ENCODE data around the gene TP53.

The TP53 gene

GRCh38 chr17:7703584-7704479, 16.5 kb upstream of the TP53 start:
- no peaks in the 10 kb centered on the region for H3K36me3 ChIP-seq
- DNase-seq: peak; percentile 51
- no peak for TF ChIP-seq CTCF (IDR thresholded peaks at IDR 0.05; ENCODE audit: low read depth, low read length)
- H3K4me3 ChIP-seq (ENCODE audit: low read depth, low read length): no peak overlapping the region
- H3K27me3 ChIP-seq: 0 out of 2 replicates have a peak, but pooled peaks cover 6% of the 10 kb centered on the region
- no peaks in the 10 kb centered on the region for H3K9me3 ChIP-seq
- 0 out of 2 replicates have a peak, but pooled peaks cover 6% of the 10 kb centered on the region for H3K4me1 ChIP-seq

- no peak for TF ChIP-seq CTCF (IDR thresholded peaks at IDR 0.05; ENCODE audit: low read depth, low read length)
- no peak for DNase-seq
- no peaks in the 10 kb centered on the region for H3K36me3 ChIP-seq
- no peaks in the 10 kb centered on the region for H3K9me3 ChIP-seq
- no peak overlapping the region for H3K4me3 ChIP-seq (ENCODE audit: low read depth, low read length)
- H3K4me1 ChIP-seq: 0 out of 2 replicates have a peak, but pooled peaks cover 6% of the 10 kb centered on the region
- H3K27me3 ChIP-seq: 0 out of 2 replicates have a peak, but pooled peaks cover 6% of the 10 kb centered on the region
These were observed 15.5 kb upstream of the TP53 start for GRCh38 chr17:7702776-7703175.

- H3K4me1 ChIP-seq: 0 out of 2 replicates have a peak, but pooled peaks cover 6% of the 10 kb centered on the region
- H3K9me3 ChIP-seq: no peaks in the 10 kb centered on the region
- H3K36me3 ChIP-seq: no peaks in the 10 kb centered on the region
- 0 out of 2 replicates have a peak, but pooled peaks cover 6% of the 10 kb centered on the region for H3K27me3 ChIP-seq
- TF ChIP-seq CTCF (IDR thresholded peaks at IDR 0.05; ENCODE audit: low read depth, low read length): no peak
- no peak for DNase-seq
- H3K4me3 ChIP-seq (ENCODE audit: low read depth, low read length): no peak overlapping the region
These were observed 14.4 kb upstream of the TP53 start for GRCh38 chr17:7701681-7702080.

- DNase-seq: no peak
- 0 out of 2 replicates have a peak, but pooled peaks cover 6% of the 10 kb centered on the region for H3K4me1 ChIP-seq
These were observed 13.2 kb upstream of the TP53 start for GRCh38 chr17:7700510-7700909.

GRCh38 chr17:7697828-7698588, 10.7 kb upstream of the TP53 start:
- Histone ChIP-seq H3K4me1 (no peaks in the 10 kb centered on the region), H3K36me3 (no peaks in the 10 kb centered on the region), H3K4me3 (ENCODE audit: low read depth, low read length) (no peak overlapping the region), H3K27me3 (no peaks in the 10 kb centered on the region), H3K9me3 (no peaks in the 10 kb centered on the region)
- no peak for DNase-seq
- TF ChIP-seq CTCF (IDR thresholded peaks at IDR 0.05; ENCODE audit: low read depth, low read length): no peak

More at GRCh38 chr17:7700510-7700909, 13.2 kb upstream of the TP53 start:
- H3K4me3 ChIP-seq (ENCODE audit: low read depth, low read length): no peak overlapping the region
- no peaks in the 10 kb centered on the region for H3K9me3 ChIP-seq
- no peaks in the 10 kb centered on the region for H3K36me3 ChIP-seq
- TF ChIP-seq CTCF (IDR thresholded peaks at IDR 0.05; ENCODE audit: low read depth, low read length): no peak
- 0 out of 2 replicates have a peak, but pooled peaks cover 2% of the 10 kb centered on the region for H3K27me3 ChIP-seq
